ENCODE results near the gene OGFRL1. TPM values are rescaled to one million over a fixed set of nuclear protein-coding genes. Genes with fewer than 3 reads are reported as not detected.

OGFRL1 gene
- total and polyA plus RNA-seq, 2 of the 4 experiments (the other 2 are of a cell fraction): 5.4 to 5.7 TPM

GRCh38 chr6:71258078-71258866, 30.3 kb upstream of the OGFRL1 start:
- Histone ChIP-seq H3K56ac (ENCODE audit: extremely low read depth, insufficient read depth, low read length) (no peak overlapping the region), H3K23ac (ENCODE audit: low read depth, low read length) (no peak overlapping the region), H3K9ac (ENCODE audit: low read depth, low read length) (no peak overlapping the region), H3K4me3 (ENCODE audit: insufficient read depth, low read depth, low read length) (no peak overlapping the region), H2BK5ac (ENCODE audit: low read depth, low read length, poor library complexity, severe bottlenecking) (no peak overlapping the region), H4K8ac (ENCODE audit: low read depth in 2 of 2, low read length in 2 of 2) (no peak overlapping the region), H3K79me1 (ENCODE audit: low read depth in 1 of 2, low read length in 2 of 2) (no peaks in the 10 kb centered on the region), H3K27me3 (ENCODE audit: control insufficient read depth, insufficient read depth, low read length) (no peaks in the 10 kb centered on the region), H3K9me1 (ENCODE audit: insufficient read depth, low read length) (no peaks in the 10 kb centered on the region), H3K9me3 (ENCODE audit: control insufficient read depth, insufficient read depth, low read length) (no peaks in the 10 kb centered on the region), H3K18ac (ENCODE audit: low read depth, low read length) (no peak overlapping the region), H3K4me1 (ENCODE audit: control insufficient read depth, insufficient read depth, low read length) (peaks cover 2% of the 10 kb centered on the region), H3K36me3 (ENCODE audit: control insufficient read depth, insufficient read depth, low read length) (no peaks in the 10 kb centered on the region), H3K4ac (ENCODE audit: low read depth, low read length) (no peak overlapping the region), H2BK20ac (ENCODE audit: low read depth, low read length) (no peak overlapping the region), H2AK9ac (replicated peaks; ENCODE audit: low read depth, low read length, poor library complexity) (no peak overlapping the region), H4K20me1 (ENCODE audit: insufficient read depth, low read length) (no peaks in the 10 kb centered on the region), H2BK15ac (ENCODE audit: low read depth, low read length) (no peak overlapping the region; the same call in 2 of the 3 replicates), H2AFZ (replicated peaks; ENCODE audit: low read length, poor library complexity) (no peak overlapping the region), H3K27ac (ENCODE audit: insufficient read depth, low read length) (no peak overlapping the region), H3K14ac (replicated peaks; ENCODE audit: low read depth, low read length) (no peak overlapping the region), H2BK120ac (ENCODE audit: low read depth, low read length) (no peak overlapping the region), H3K4me2 (ENCODE audit: low read depth, low read length) (no peak overlapping the region), H4K91ac (ENCODE audit: insufficient read depth, low read depth, low read length) (no peak overlapping the region), H4K5ac (ENCODE audit: low read depth, low read length) (no peak overlapping the region), H2AK5ac (ENCODE audit: low read depth, low read length) (no peak overlapping the region)
- TF ChIP-seq MAFK (IDR thresholded peaks at IDR 0.05; ENCODE audit: low read depth, low read length): peak; percentile 54
- TF ChIP-seq RCOR1 (IDR thresholded peaks at IDR 0.05; ENCODE audit: insufficient replicate concordance, low read length): no peak
- in situ Hi-C loops (cut with MboI; ENCODE audit: low sequenced_read_pairs) (no loop called here), dilution Hi-C loops (cut with HindIII; ENCODE audit: low sequenced_read_pairs, unreplicated experiment) (no loop called here), intact Hi-C loops (cut with micrococcal nuclease) (no loop called here)
- no peak for DNase-seq
- CTCF ChIA-PET: interaction anchor here (0.8 kb wide), 1 partner anchor 30 kb away, joined by 3 read pairs; no protein-coding TSS in a partner anchor
- POLR2A ChIA-PET (ENCODE audit: unreplicated experiment): no interaction called here
- no peak for ATAC-seq (ENCODE audit: low read depth)
- no TSS peak for BruUV-seq (replicated peaks)
- WGBS, 2 experiments (ENCODE audit: extremely low coverage in 2 of 2, insufficient read length in 1 of 2): no CpG with 5 or more reads among the region's 7 CpGs
